GM23338 (cell line): ENCODE data around the gene UNC13C.

ENCODE experiments used
- EZH2 ChIP-seq: fragments of 200-600 bp; sonication (generic); IDR thresholded peaks from one replicate; pipeline ENCODE4 v1.8.0; 2017; ENCODE audit warnings: antibody characterized with exemption, mild to moderate bottlenecking, low read depth; ENCODE audit not compliant: unreplicated experiment
- EZH2phosphoT487 ChIP-seq: fragments of 200-600 bp; sonication (generic); IDR thresholded peaks from one replicate; pipeline ENCODE4 v1.8.1; 2018; ENCODE audit warnings: antibody characterized with exemption; ENCODE audit not compliant: unreplicated experiment
- POLR2AphosphoS5 ChIP-seq: IDR thresholded peaks from 2 replicates; pipeline ENCODE4 v1.6.1; 2016; ENCODE audit warnings: antibody characterized with exemption, low read depth
- ZNF114 ChIP-seq: fragments of 250-450 bp; sonication (Bioruptor Pico); IDR thresholded peaks from 2 replicates; pipeline ENCODE4 v1.5.0; 2020; ENCODE audit warnings: mild to moderate bottlenecking, moderate library complexity
- TF ChIP-seq, protein P1 (sequence below), 2 experiments: fragments of 200-600 bp in 1 of 2; sonication (generic) in 1 of 2; conservative IDR thresholded peaks; 2 replicates each; pipeline versions ENCODE4 v1.5.1 to v1.6.1; 2016 to 2017; ENCODE audit warnings: antibody characterized with exemption in 2 of 2, low read depth in 2 of 2, mild to moderate bottlenecking in 2 of 2, moderate library complexity in 1 of 2
- TF ChIP-seq, protein P2 (sequence below): IDR thresholded peaks from one replicate; pipeline ENCODE4 v1.6.1; 2018; ENCODE audit warnings: antibody characterized with exemption; ENCODE audit not compliant: unreplicated experiment

DNA sequence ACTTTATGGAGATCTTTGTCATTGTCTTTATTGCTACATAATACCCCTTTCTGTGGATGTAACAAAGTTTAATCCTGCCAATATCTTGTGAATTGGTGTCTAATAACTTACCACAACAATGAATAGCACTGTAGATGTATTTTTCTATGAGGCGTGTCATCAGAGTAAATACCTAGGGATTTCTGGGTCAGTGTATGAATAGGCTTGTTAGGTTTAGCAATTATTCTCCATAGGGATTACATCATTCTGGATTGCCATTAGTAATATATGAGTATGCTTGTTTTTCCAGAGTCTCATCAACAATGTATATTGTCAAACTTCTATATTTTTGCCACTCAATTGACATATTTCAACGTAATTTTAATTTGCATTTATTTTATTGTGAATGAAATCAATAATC, 67.9 kb downstream of the UNC13C start:
- TF ChIP-seq EZH2 (no peak), EZH2phosphoT487 (no peak), ZNF114 (CRISPR knock-in tag) (no peak), POLR2AphosphoS5 (no peak)
- TF ChIP-seq, protein P1, sequence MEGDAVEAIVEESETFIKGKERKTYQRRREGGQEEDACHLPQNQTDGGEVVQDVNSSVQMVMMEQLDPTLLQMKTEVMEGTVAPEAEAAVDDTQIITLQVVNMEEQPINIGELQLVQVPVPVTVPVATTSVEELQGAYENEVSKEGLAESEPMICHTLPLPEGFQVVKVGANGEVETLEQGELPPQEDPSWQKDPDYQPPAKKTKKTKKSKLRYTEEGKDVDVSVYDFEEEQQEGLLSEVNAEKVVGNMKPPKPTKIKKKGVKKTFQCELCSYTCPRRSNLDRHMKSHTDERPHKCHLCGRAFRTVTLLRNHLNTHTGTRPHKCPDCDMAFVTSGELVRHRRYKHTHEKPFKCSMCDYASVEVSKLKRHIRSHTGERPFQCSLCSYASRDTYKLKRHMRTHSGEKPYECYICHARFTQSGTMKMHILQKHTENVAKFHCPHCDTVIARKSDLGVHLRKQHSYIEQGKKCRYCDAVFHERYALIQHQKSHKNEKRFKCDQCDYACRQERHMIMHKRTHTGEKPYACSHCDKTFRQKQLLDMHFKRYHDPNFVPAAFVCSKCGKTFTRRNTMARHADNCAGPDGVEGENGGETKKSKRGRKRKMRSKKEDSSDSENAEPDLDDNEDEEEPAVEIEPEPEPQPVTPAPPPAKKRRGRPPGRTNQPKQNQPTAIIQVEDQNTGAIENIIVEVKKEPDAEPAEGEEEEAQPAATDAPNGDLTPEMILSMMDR (conservative IDR thresholded peaks at IDR 0.05; ENCODE audit: low read depth in 2 of 2) = no peak
- TF ChIP-seq, protein P2, sequence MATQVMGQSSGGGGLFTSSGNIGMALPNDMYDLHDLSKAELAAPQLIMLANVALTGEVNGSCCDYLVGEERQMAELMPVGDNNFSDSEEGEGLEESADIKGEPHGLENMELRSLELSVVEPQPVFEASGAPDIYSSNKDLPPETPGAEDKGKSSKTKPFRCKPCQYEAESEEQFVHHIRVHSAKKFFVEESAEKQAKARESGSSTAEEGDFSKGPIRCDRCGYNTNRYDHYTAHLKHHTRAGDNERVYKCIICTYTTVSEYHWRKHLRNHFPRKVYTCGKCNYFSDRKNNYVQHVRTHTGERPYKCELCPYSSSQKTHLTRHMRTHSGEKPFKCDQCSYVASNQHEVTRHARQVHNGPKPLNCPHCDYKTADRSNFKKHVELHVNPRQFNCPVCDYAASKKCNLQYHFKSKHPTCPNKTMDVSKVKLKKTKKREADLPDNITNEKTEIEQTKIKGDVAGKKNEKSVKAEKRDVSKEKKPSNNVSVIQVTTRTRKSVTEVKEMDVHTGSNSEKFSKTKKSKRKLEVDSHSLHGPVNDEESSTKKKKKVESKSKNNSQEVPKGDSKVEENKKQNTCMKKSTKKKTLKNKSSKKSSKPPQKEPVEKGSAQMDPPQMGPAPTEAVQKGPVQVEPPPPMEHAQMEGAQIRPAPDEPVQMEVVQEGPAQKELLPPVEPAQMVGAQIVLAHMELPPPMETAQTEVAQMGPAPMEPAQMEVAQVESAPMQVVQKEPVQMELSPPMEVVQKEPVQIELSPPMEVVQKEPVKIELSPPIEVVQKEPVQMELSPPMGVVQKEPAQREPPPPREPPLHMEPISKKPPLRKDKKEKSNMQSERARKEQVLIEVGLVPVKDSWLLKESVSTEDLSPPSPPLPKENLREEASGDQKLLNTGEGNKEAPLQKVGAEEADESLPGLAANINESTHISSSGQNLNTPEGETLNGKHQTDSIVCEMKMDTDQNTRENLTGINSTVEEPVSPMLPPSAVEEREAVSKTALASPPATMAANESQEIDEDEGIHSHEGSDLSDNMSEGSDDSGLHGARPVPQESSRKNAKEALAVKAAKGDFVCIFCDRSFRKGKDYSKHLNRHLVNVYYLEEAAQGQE = no peak
